Breast epithelium (tissue), 4 donors: ENCODE data around the gene POFUT2. TPM values are rescaled to one million over a fixed set of nuclear protein-coding genes. Genes with fewer than 3 reads are reported as not detected.

Experiments
- DNase-seq, 2 donors: peaks; one replicate each; pipeline ENCODE4 v3.0.0-alpha.2; 2019; ENCODE audit warnings: low spot score in 2 of 2
- H3K27ac ChIP-seq, 2 donors: fragments of 200-600 bp; sonication (generic) in 1 of 2; one replicate each; pipeline ENCODE4 v1.5.1; 2016 to 2019; ENCODE audit warnings: mild to moderate bottlenecking in 1 of 2
- H3K27me3 ChIP-seq, 2 donors: fragments of 200-600 bp; sonication (generic) in 1 of 2; one replicate each; pipeline versions ENCODE4 v1.5.1 to v1.6.0; 2017 to 2019; ENCODE audit warnings: control low read depth in 1 of 2, mild to moderate bottlenecking in 1 of 2
- H3K36me3 ChIP-seq: fragments of 200-600 bp; one replicate; pipeline ENCODE4 v1.5.1; 2019
- H3K4me1 ChIP-seq, 2 donors: fragments of 200-600 bp; sonication (generic); one replicate each; pipeline ENCODE4 v1.5.1; 2016 to 2019; ENCODE audit warnings: control low read depth in 1 of 2
- H3K4me3 ChIP-seq, 3 donors: fragments of 200-600 bp; sonication (generic); 1 replicate in 2 of 3; 2 replicates in 1 of 3; pipeline ENCODE4 v1.5.1; 2016 to 2019; ENCODE audit warnings: mild to moderate bottlenecking in 3 of 3, moderate library complexity in 2 of 3
- H3K9me3 ChIP-seq, 2 donors: fragments of 200-600 bp; sonication (generic) in 1 of 2; one replicate each; pipeline ENCODE4 v1.5.1; 2016 to 2019; ENCODE audit warnings: control low read depth in 1 of 2
- CTCF ChIP-seq, 3 donors: fragments of 450-650 bp; IDR thresholded peaks; one replicate each; pipeline ENCODE4 v1.5.1; 2016 to 2017; ENCODE audit warnings: antibody characterized with exemption in 3 of 3, mild to moderate bottlenecking in 3 of 3, moderate library complexity in 3 of 3
- POLR2A ChIP-seq: fragments of 450-650 bp; IDR thresholded peaks from one replicate; pipeline ENCODE4 v1.6.1; 2016; ENCODE audit warnings: antibody characterized with exemption, mild to moderate bottlenecking, moderate library complexity
- POLR2AphosphoS5 ChIP-seq, 3 donors: sonication (generic); formaldehyde crosslinking; IDR thresholded peaks; one replicate each; pipeline ENCODE4 v1.6.1; 2017; ENCODE audit warnings: antibody characterized with exemption in 3 of 3
- intact Hi-C: fragments of 100-400 bp; cut with DNase I; formaldehyde crosslinking; loops from one replicate; pipeline ENCODE4 v1.15.1; 2023; ENCODE audit warnings: low total_unique reads
- total RNA-seq, 3 donors: library from RNA; depleted of rRNA; stranded (reverse); fragments of >200 nt; gene quantifications; one replicate each; pipeline ENCODE4 v1.1.0, GENCODE V29; 2016

Gene POFUT2
- total RNA-seq, 3 donors from 2014 or later, result 20.0 to 22.9 (median 22.1) TPM

- no peak for DNase-seq
- H3K4me1 ChIP-seq, result no peaks in the 10 kb centered on the region
- no peak for TF ChIP-seq POLR2A
- no peak for TF ChIP-seq CTCF (IDR thresholded peaks at IDR 0.05)
- no peak for TF ChIP-seq POLR2AphosphoS5 (IDR thresholded peaks at IDR 0.05)
- H3K4me3 ChIP-seq, result no peak overlapping the region
- no peaks in the 10 kb centered on the region for H3K9me3 ChIP-seq
- no peaks in the 10 kb centered on the region for H3K27me3 ChIP-seq
- H3K36me3 ChIP-seq, result no peaks in the 10 kb centered on the region
- intact Hi-C loops, result loop anchor here (5.0 kb wide), 1 partner anchor 1325 kb away; no protein-coding TSS in a partner anchor
- H3K27ac ChIP-seq, result no peak overlapping the region
Observed at GRCh38 chr21:45332415-45332814, 44.7 kb upstream of the POFUT2 start.

GRCh38 chr21:45331531-45332147 lies 43.9 kb upstream of the POFUT2 start:
- H3K27me3 ChIP-seq, result no peaks in the 10 kb centered on the region
- intact Hi-C loops, result loop anchor here (5.0 kb wide), 1 partner anchor 1324 kb away; no protein-coding TSS in a partner anchor
- no peaks in the 10 kb centered on the region for H3K9me3 ChIP-seq
- TF ChIP-seq POLR2A (no peak), CTCF (IDR thresholded peaks at IDR 0.05) (no peak), POLR2AphosphoS5 (IDR thresholded peaks at IDR 0.05) (no peak)
- no peak for DNase-seq
- no peak overlapping the region for H3K27ac ChIP-seq
- H3K36me3 ChIP-seq, result no peaks in the 10 kb centered on the region
- H3K4me3 ChIP-seq, result no peak overlapping the region
- H3K4me1 ChIP-seq, result no peaks in the 10 kb centered on the region

- Histone ChIP-seq H3K4me1 (no peaks in the 10 kb centered on the region), H3K36me3 (no peaks in the 10 kb centered on the region), H3K9me3 (no peaks in the 10 kb centered on the region), H3K4me3 (no peak overlapping the region), H3K27ac (peak overlapping the region in 1 of 2 donors; percentile 77), H3K27me3 (no peaks in the 10 kb centered on the region)
- TF ChIP-seq POLR2AphosphoS5 (IDR thresholded peaks at IDR 0.05), result no peak
- TF ChIP-seq POLR2A, result no peak
- no peak for TF ChIP-seq CTCF (IDR thresholded peaks at IDR 0.05)
- no peak for DNase-seq
- intact Hi-C loops, result loop anchor here (5.0 kb wide), 1 partner anchor 1324 kb away; no protein-coding TSS in a partner anchor
Observed at GRCh38 chr21:45330851-45331261, 43.2 kb upstream of the POFUT2 start.

- no peaks in the 10 kb centered on the region for H3K27me3 ChIP-seq
- H3K9me3 ChIP-seq, result no peaks in the 10 kb centered on the region
- no peaks in the 10 kb centered on the region for H3K36me3 ChIP-seq
- DNase-seq, result no peak
- no peak for TF ChIP-seq POLR2AphosphoS5 (IDR thresholded peaks at IDR 0.05)
- TF ChIP-seq CTCF (IDR thresholded peaks at IDR 0.05), result no peak
- no peak for TF ChIP-seq POLR2A
- peak overlapping the region; percentile 21 to 77 for H3K27ac ChIP-seq
- intact Hi-C loops, result loop anchor here (5.0 kb wide), 1 partner anchor 1323 kb away; no protein-coding TSS in a partner anchor
- H3K4me1 ChIP-seq, result no peaks in the 10 kb centered on the region
- no peak overlapping the region for H3K4me3 ChIP-seq
Observed at GRCh38 chr21:45330075-45330781, 42.5 kb upstream of the POFUT2 start.
